WTC11 (cell line): Measurements from ENCODE around the gene KCTD18. TPM values are rescaled to one million over a fixed set of nuclear protein-coding genes. Genes with fewer than 3 reads are reported as not detected.
A peak's percentile ranks its signal among the peaks of the same experiment; 100 is the strongest.

ENCODE experiments used
- ATAC-seq: fragments of 200-7000 bp; cut with Tn5 transposase; 2 replicates; pipeline ENCODE4 v1.10.0; 2021; ENCODE audit warnings: mild to moderate bottlenecking, moderate library complexity
- CTCF ChIA-PET: fragments of 300-600 bp; sonication (Branson Sonifier 250); formaldehyde crosslinking; loops from one replicate; lab custom pipeline; 2021; ENCODE audit warnings: antibody characterized with exemption; lab: Charles Lee
- POLR2A ChIA-PET: fragments of 350-600 bp; sonication (Branson Sonifier 250); formaldehyde crosslinking; loops from one replicate; lab custom pipeline; 2021; ENCODE audit warnings: antibody characterized with exemption; lab: Charles Lee
- DNase-seq: peaks from one replicate; pipeline ENCODE4 v3.0.0; 2021; ENCODE audit warnings: low spot score
- H3K27ac Mint-ChIP-seq: 2 replicates; pipeline ENCODE4 v1.8.0; 2021; ENCODE audit warnings: mixed read lengths
- H3K27me3 Mint-ChIP-seq: 2 replicates; pipeline ENCODE4 v1.8.0; 2021; ENCODE audit warnings: low read depth, mild to moderate bottlenecking, moderate library complexity, mixed read lengths
- H3K36me3 Mint-ChIP-seq: 2 replicates; pipeline ENCODE4 v1.8.0; 2021; ENCODE audit warnings: mixed read lengths
- H3K4me1 Mint-ChIP-seq: 2 replicates; pipeline ENCODE4 v1.8.0; 2022; ENCODE audit warnings: mixed read lengths
- H3K4me3 Mint-ChIP-seq: 2 replicates; pipeline ENCODE4 v1.8.0; 2021; ENCODE audit warnings: mild to moderate bottlenecking, moderate library complexity, mixed read lengths
- H3K9me3 Mint-ChIP-seq: 2 replicates; pipeline ENCODE4 v1.8.0; 2021; ENCODE audit warnings: mixed read lengths
- MYBL2 ChIP-seq: sonication (generic); formaldehyde crosslinking; IDR thresholded peaks from 2 replicates; pipeline ENCODE4 v1.8.1; 2023; ENCODE audit warnings: mild to moderate bottlenecking, moderate library complexity, missing genetic modification reagents
- NR2C2 ChIP-seq: sonication (generic); formaldehyde crosslinking; IDR thresholded peaks from 2 replicates; pipeline ENCODE4 v1.8.0; 2022; ENCODE audit warnings: mild to moderate bottlenecking, missing genetic modification reagents
- SP1 ChIP-seq: sonication (generic); formaldehyde crosslinking; conservative IDR thresholded peaks from 2 replicates; pipeline ENCODE4 v1.8.1; 2022; ENCODE audit warnings: missing genetic modification reagents
- ZNF423 ChIP-seq: fragments of 250-450 bp; sonication (Bioruptor Pico); IDR thresholded peaks from 2 replicates; pipeline ENCODE4 v2.1.2; 2022; ENCODE audit warnings: mild to moderate bottlenecking, moderate library complexity
- ZNF671 ChIP-seq: fragments of 250-450 bp; sonication (Bioruptor Pico); IDR thresholded peaks from 2 replicates; pipeline ENCODE4 v1.8.0; 2021; ENCODE audit warnings: mild to moderate bottlenecking
- total RNA-seq: library from RNA; stranded (reverse); gene quantifications from 3 replicates; pipeline ENCODE4 v1.2.3, GENCODE V29; 2021
- TF ChIP-seq, protein P1 (sequence below): sonication (generic); formaldehyde crosslinking; IDR thresholded peaks from 2 replicates; pipeline ENCODE4 v1.8.0; 2022; ENCODE audit warnings: missing genetic modification reagents
- TF ChIP-seq, protein P2 (sequence below): fragments of 250-450 bp; sonication (Bioruptor Pico); IDR thresholded peaks from 2 replicates; pipeline ENCODE4 v1.9.0; 2021; ENCODE audit warnings: mild to moderate bottlenecking
- TF ChIP-seq, protein P3 (sequence below): sonication (generic); formaldehyde crosslinking; IDR thresholded peaks from 2 replicates; pipeline ENCODE4 v1.8.0; 2022; ENCODE audit warnings: mild to moderate bottlenecking, missing genetic modification reagents
- TF ChIP-seq, protein P4 (sequence below): sonication (generic); formaldehyde crosslinking; IDR thresholded peaks from 2 replicates; pipeline ENCODE4 v1.8.0; 2023; ENCODE audit warnings: missing genetic modification reagents, mild to moderate bottlenecking, borderline replicate concordance
- TF ChIP-seq, protein P5 (sequence below): sonication (generic); formaldehyde crosslinking; IDR thresholded peaks from 2 replicates; pipeline ENCODE4 v1.8.1; 2022; ENCODE audit warnings: mild to moderate bottlenecking, moderate library complexity, missing genetic modification reagents
- TF ChIP-seq, protein P6 (sequence below): sonication (generic); formaldehyde crosslinking; IDR thresholded peaks from 2 replicates; pipeline ENCODE4 v1.8.0; 2022; ENCODE audit warnings: mild to moderate bottlenecking, missing genetic modification reagents

KCTD18 gene
- total RNA-seq, 1 experiment from 2014 or later: 4.9 TPM

DNA sequence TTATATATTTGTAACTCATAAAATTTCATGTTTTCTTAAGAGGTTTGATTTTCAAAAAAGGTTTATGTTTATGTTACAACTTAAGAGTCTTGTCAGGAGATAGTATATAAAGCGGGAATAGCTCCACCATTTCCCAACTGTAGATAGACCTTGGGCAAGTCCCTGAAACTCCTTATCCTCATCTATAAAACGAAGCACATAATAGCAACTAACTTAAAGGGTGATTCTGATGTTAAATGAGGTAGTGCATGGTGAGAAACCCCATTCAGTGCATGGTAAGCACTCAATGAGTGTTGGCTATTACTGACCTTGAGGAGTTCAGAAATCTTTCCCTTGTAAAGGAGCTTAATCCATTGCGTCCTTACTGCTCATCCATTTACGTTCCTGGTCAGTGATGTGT is 34.1 kb downstream of the KCTD18 start (continued):
- TF ChIP-seq, protein P1, sequence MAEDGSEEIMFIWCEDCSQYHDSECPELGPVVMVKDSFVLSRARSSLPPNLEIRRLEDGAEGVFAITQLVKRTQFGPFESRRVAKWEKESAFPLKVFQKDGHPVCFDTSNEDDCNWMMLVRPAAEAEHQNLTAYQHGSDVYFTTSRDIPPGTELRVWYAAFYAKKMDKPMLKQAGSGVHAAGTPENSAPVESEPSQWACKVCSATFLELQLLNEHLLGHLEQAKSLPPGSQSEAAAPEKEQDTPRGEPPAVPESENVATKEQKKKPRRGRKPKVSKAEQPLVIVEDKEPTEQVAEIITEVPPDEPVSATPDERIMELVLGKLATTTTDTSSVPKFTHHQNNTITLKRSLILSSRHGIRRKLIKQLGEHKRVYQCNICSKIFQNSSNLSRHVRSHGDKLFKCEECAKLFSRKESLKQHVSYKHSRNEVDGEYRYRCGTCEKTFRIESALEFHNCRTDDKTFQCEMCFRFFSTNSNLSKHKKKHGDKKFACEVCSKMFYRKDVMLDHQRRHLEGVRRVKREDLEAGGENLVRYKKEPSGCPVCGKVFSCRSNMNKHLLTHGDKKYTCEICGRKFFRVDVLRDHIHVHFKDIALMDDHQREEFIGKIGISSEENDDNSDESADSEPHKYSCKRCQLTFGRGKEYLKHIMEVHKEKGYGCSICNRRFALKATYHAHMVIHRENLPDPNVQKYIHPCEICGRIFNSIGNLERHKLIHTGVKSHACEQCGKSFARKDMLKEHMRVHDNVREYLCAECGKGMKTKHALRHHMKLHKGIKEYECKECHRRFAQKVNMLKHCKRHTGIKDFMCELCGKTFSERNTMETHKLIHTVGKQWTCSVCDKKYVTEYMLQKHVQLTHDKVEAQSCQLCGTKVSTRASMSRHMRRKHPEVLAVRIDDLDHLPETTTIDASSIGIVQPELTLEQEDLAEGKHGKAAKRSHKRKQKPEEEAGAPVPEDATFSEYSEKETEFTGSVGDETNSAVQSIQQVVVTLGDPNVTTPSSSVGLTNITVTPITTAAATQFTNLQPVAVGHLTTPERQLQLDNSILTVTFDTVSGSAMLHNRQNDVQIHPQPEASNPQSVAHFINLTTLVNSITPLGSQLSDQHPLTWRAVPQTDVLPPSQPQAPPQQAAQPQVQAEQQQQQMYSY (CRISPR knock-in tag): no peak
- TF ChIP-seq, protein P2, sequence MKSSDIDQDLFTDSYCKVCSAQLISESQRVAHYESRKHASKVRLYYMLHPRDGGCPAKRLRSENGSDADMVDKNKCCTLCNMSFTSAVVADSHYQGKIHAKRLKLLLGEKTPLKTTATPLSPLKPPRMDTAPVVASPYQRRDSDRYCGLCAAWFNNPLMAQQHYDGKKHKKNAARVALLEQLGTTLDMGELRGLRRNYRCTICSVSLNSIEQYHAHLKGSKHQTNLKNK: no peak
- TF ChIP-seq, protein P3, sequence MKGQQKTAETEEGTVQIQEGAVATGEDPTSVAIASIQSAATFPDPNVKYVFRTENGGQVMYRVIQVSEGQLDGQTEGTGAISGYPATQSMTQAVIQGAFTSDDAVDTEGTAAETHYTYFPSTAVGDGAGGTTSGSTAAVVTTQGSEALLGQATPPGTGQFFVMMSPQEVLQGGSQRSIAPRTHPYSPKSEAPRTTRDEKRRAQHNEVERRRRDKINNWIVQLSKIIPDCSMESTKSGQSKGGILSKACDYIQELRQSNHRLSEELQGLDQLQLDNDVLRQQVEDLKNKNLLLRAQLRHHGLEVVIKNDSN (CRISPR knock-in tag): no peak
- TF ChIP-seq, protein P4, sequence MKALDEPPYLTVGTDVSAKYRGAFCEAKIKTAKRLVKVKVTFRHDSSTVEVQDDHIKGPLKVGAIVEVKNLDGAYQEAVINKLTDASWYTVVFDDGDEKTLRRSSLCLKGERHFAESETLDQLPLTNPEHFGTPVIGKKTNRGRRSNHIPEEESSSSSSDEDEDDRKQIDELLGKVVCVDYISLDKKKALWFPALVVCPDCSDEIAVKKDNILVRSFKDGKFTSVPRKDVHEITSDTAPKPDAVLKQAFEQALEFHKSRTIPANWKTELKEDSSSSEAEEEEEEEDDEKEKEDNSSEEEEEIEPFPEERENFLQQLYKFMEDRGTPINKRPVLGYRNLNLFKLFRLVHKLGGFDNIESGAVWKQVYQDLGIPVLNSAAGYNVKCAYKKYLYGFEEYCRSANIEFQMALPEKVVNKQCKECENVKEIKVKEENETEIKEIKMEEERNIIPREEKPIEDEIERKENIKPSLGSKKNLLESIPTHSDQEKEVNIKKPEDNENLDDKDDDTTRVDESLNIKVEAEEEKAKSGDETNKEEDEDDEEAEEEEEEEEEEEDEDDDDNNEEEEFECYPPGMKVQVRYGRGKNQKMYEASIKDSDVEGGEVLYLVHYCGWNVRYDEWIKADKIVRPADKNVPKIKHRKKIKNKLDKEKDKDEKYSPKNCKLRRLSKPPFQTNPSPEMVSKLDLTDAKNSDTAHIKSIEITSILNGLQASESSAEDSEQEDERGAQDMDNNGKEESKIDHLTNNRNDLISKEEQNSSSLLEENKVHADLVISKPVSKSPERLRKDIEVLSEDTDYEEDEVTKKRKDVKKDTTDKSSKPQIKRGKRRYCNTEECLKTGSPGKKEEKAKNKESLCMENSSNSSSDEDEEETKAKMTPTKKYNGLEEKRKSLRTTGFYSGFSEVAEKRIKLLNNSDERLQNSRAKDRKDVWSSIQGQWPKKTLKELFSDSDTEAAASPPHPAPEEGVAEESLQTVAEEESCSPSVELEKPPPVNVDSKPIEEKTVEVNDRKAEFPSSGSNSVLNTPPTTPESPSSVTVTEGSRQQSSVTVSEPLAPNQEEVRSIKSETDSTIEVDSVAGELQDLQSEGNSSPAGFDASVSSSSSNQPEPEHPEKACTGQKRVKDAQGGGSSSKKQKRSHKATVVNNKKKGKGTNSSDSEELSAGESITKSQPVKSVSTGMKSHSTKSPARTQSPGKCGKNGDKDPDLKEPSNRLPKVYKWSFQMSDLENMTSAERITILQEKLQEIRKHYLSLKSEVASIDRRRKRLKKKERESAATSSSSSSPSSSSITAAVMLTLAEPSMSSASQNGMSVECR: no peak
- TF ChIP-seq MYBL2 (CRISPR knock-in tag): no peak

DNA sequence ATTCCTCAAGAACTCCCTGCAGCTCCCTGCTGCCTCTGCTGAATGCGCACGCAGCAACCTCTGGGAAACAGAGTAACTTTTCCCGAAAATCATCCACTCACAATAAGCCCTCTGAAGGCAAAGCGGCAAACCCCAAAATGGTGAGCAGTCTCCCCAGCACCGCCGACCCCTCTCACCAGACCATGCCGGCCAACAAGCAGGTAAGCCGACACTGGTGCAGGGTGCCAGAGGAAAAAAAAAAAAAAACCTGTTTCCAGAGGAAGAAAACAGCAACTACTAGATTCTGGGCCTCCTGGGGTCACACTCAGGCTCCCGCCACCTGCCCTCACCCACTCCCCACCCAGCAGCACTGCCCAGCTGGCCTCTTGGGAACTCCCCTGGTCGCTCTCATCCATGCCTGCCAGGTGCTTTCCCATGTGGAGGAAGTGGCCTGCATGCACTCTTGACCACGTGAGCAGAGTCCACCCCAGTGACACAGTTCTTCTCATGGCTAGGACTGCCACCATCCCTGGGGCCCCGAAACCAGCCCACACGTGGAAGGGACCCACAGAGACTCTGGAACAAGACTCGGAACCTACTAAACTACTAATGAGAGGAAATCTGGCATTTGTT is 36.9 kb downstream of the KCTD18 start:
- H3K4me1 Mint-ChIP-seq: peaks cover 42% of the 10 kb centered on the region
- no peak for TF ChIP-seq ZNF423 (CRISPR knock-in tag)
- no peak for TF ChIP-seq NR2C2 (CRISPR knock-in tag)
- TF ChIP-seq ZNF671 (CRISPR knock-in tag): no peak
- TF ChIP-seq, protein P5, sequence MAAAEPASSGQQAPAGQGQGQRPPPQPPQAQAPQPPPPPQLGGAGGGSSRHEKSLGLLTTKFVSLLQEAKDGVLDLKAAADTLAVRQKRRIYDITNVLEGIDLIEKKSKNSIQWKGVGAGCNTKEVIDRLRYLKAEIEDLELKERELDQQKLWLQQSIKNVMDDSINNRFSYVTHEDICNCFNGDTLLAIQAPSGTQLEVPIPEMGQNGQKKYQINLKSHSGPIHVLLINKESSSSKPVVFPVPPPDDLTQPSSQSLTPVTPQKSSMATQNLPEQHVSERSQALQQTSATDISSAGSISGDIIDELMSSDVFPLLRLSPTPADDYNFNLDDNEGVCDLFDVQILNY (CRISPR knock-in tag): no peak
- no peak for TF ChIP-seq SP1
- TF ChIP-seq, protein P6, sequence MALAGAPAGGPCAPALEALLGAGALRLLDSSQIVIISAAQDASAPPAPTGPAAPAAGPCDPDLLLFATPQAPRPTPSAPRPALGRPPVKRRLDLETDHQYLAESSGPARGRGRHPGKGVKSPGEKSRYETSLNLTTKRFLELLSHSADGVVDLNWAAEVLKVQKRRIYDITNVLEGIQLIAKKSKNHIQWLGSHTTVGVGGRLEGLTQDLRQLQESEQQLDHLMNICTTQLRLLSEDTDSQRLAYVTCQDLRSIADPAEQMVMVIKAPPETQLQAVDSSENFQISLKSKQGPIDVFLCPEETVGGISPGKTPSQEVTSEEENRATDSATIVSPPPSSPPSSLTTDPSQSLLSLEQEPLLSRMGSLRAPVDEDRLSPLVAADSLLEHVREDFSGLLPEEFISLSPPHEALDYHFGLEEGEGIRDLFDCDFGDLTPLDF (CRISPR knock-in tag): no peak
- TF ChIP-seq, all 79 proteins: peak for 0
- ATAC-seq: no peak
- CTCF ChIA-PET: interaction anchor here (1.5 kb wide), 1 partner anchor 10 kb away, joined by 5 read pairs; no protein-coding TSS in a partner anchor
- peaks cover 85% of the 10 kb centered on the region for H3K36me3 Mint-ChIP-seq
- no peak for DNase-seq
- POLR2A ChIA-PET: interaction anchor here (0.7 kb wide), 1 partner anchor 219 kb away, joined by 3 read pairs; no protein-coding TSS in a partner anchor
- H3K9me3 Mint-ChIP-seq: no peaks in the 10 kb centered on the region
- H3K4me3 Mint-ChIP-seq: no peak overlapping the region
- H3K27me3 Mint-ChIP-seq: no peaks in the 10 kb centered on the region
- H3K27ac Mint-ChIP-seq: peak overlapping the region; percentile 48; the same call in 1 of the 2 replicates
